ENCODE data around the gene LRPPRC. TPM values are rescaled to one million over a fixed set of nuclear protein-coding genes. Genes with fewer than 3 reads are reported as not detected.

LRPPRC gene
- total RNA-seq = 35.9 and 126 TPM in 2 replicates

GRCh38 chr2:43995733-43996533 is at the start of gene LRPPRC:
Gene LRPPRC (minus strand): TSS chr2:43995989. CDS start chr2:43995947, 42 bp downstream.

DNA sequence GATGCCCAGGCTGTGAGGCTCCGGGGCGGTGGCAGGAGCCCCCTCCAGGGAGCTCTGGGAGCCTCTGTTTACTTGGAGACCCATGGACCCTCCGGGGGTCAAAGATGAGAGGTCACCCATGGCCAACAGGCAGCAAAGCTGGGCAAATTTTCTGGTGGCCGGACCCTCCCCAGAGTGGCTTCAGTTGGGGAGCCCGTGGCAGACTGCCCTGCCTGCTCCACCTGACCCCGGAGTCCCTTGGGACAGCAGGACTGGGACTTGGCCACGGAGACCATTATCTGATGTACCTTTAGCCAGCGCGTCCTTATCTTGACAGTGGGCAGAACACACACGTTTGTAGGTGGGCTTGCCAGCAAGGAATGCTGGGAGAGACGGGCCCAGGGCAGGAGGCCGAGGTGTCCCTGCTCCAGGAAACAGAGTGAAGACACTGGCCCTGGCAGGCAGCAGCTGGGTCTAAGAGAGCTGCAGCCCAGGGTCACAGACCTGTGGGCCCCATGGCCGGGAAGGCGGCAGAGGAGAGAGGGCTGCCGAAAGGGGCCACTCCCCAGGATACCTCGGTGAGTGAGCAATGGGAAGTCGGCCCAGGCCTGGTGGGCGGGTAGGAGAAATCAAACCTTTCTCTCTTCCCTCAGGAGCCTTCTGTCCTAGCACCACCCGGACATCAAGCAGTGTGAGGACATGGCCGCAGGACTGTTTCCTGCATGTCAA is 157.1 kb downstream of the LRPPRC start, which contains the start of the genes ABCG5 and ABCG8:
ABCG5 (minus strand) TSS at position 280 of the 708 bp plus-strand sequence; CDS start at position 120, 160 bp downstream.
ABCG8 (plus strand) TSS at position 412 of the 708 bp plus-strand sequence; CDS start at position 495, 83 bp downstream.

Other genes starting within 250 kb of the LRPPRC start
- 6.0 and 10.5 TPM in 2 replicates for gene DYNC2LI1, start 221.9 kb downstream of the LRPPRC start, total RNA-seq
- gene ABCG5, start 157.2 kb downstream of the LRPPRC start, total RNA-seq = not detected in 2 replicates
- not detected in 2 replicates for gene ABCG8, start 157.0 kb downstream of the LRPPRC start, total RNA-seq
- 13.8 and 39.1 TPM in 2 replicates for gene PPM1B, start 172.9 kb upstream of the LRPPRC start, total RNA-seq

Data from bladder microvascular endothelial cell (primary cell).